PFSK-1 (cell line): Measurements from ENCODE around the gene CC2D1A.

Experiments
- FOXP2 ChIP-seq: optimal IDR thresholded peaks from 2 replicates; pipeline ENCODE3; 2011; ENCODE audit warnings: borderline replicate concordance, control low read depth, inconsistent platforms; ENCODE audit not compliant: insufficient read depth; ENCODE audit errors: extremely low read length, extremely low read depth
- POLR2AphosphoS5 ChIP-seq: IDR thresholded peaks from 2 replicates; pipeline ENCODE4 v1.6.1; 2012; ENCODE audit warnings: low read depth, mild to moderate bottlenecking, control low read depth, low read length, moderate library complexity
- REST ChIP-seq, 2 experiments: IDR thresholded peaks; 2 replicates each; pipeline versions ENCODE4 v1.6.1 to v1.8.0; 2011 to 2012; ENCODE audit warnings: low read depth in 2 of 2, low read length in 2 of 2, control low read depth in 1 of 2, inconsistent platforms in 1 of 2, mild to moderate bottlenecking in 1 of 2, moderate library complexity in 1 of 2; ENCODE audit not compliant: insufficient read depth in 1 of 2
- SIN3A ChIP-seq: IDR thresholded peaks from 2 replicates; pipeline ENCODE4 v1.6.1; 2012; ENCODE audit warnings: mild to moderate bottlenecking, low read length, moderate library complexity, borderline replicate concordance; ENCODE audit not compliant: insufficient read depth
- TAF1 ChIP-seq: IDR thresholded peaks from 2 replicates; pipeline ENCODE4 v1.6.1; 2012; ENCODE audit warnings: low read length, control low read depth, borderline replicate concordance; ENCODE audit not compliant: insufficient read depth

The CC2D1A gene

GRCh38 chr19:13872339-13872694, 33.7 kb upstream of the CC2D1A start:
- TF ChIP-seq FOXP2 (no peak), TAF1 (no peak), REST (IDR thresholded peaks at IDR 0.05; ENCODE audit: insufficient read depth in 1 of 2, low read depth in 2 of 2, low read length in 2 of 2) (no peak), SIN3A (no peak), POLR2AphosphoS5 (no peak)

- TF ChIP-seq REST (IDR thresholded peaks at IDR 0.05; ENCODE audit: insufficient read depth in 1 of 2, low read depth in 2 of 2, low read length in 2 of 2), result no peak
- TF ChIP-seq FOXP2, result no peak
- no peak for TF ChIP-seq TAF1
- TF ChIP-seq POLR2AphosphoS5, result no peak
- TF ChIP-seq SIN3A, result no peak
These were observed 33.2 kb upstream of the CC2D1A start for GRCh38 chr19:13872695-13873389.

GRCh38 chr19:13873834-13874515, 32.0 kb upstream of the CC2D1A start:
- no peak for TF ChIP-seq FOXP2
- TF ChIP-seq POLR2AphosphoS5, result no peak
- no peak for TF ChIP-seq REST (IDR thresholded peaks at IDR 0.05; ENCODE audit: insufficient read depth in 1 of 2, low read depth in 2 of 2, low read length in 2 of 2)
- no peak for TF ChIP-seq TAF1
- no peak for TF ChIP-seq SIN3A

- TF ChIP-seq POLR2AphosphoS5, result no peak
- no peak for TF ChIP-seq SIN3A
These were observed 30.2 kb upstream of the CC2D1A start for GRCh38 chr19:13875824-13876223.

- TF ChIP-seq POLR2AphosphoS5, result no peak
- no peak for TF ChIP-seq SIN3A
- no peak for TF ChIP-seq TAF1
- no peak for TF ChIP-seq REST (IDR thresholded peaks at IDR 0.05; ENCODE audit: insufficient read depth in 1 of 2, low read depth in 2 of 2, low read length in 2 of 2)
- no peak for TF ChIP-seq FOXP2
These were observed 29.2 kb upstream of the CC2D1A start, which contains the start of gene NANOS3 for GRCh38 chr19:13876834-13877233. NANOS3 (plus strand) TSS chr19:13877134; CDS start chr19:13877249, 115 bp downstream.
